ENCODE results near the gene NKPD1. TPM values are rescaled to one million over a fixed set of nuclear protein-coding genes. Genes with fewer than 3 reads are reported as not detected.

Gene NKPD1
- polyA plus RNA-seq, 1 of the 3 experiments (the other 2 are of a cell fraction): 0.12 TPM

- H3K9ac ChIP-seq: no peak overlapping the region
- H3K27me3 ChIP-seq (ENCODE audit: insufficient read depth): no peaks in the 10 kb centered on the region
- TF ChIP-seq, protein P1, sequence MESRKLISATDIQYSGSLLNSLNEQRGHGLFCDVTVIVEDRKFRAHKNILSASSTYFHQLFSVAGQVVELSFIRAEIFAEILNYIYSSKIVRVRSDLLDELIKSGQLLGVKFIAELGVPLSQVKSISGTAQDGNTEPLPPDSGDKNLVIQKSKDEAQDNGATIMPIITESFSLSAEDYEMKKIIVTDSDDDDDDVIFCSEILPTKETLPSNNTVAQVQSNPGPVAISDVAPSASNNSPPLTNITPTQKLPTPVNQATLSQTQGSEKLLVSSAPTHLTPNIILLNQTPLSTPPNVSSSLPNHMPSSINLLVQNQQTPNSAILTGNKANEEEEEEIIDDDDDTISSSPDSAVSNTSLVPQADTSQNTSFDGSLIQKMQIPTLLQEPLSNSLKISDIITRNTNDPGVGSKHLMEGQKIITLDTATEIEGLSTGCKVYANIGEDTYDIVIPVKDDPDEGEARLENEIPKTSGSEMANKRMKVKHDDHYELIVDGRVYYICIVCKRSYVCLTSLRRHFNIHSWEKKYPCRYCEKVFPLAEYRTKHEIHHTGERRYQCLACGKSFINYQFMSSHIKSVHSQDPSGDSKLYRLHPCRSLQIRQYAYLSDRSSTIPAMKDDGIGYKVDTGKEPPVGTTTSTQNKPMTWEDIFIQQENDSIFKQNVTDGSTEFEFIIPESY (IDR thresholded peaks at IDR 0.05; ENCODE audit: borderline replicate concordance, low read depth): no peak
- TF ChIP-seq CHD2 (IDR thresholded peaks at IDR 0.05; ENCODE audit: low read length, partially characterized antibody): no peak
- TF ChIP-seq, protein P2, sequence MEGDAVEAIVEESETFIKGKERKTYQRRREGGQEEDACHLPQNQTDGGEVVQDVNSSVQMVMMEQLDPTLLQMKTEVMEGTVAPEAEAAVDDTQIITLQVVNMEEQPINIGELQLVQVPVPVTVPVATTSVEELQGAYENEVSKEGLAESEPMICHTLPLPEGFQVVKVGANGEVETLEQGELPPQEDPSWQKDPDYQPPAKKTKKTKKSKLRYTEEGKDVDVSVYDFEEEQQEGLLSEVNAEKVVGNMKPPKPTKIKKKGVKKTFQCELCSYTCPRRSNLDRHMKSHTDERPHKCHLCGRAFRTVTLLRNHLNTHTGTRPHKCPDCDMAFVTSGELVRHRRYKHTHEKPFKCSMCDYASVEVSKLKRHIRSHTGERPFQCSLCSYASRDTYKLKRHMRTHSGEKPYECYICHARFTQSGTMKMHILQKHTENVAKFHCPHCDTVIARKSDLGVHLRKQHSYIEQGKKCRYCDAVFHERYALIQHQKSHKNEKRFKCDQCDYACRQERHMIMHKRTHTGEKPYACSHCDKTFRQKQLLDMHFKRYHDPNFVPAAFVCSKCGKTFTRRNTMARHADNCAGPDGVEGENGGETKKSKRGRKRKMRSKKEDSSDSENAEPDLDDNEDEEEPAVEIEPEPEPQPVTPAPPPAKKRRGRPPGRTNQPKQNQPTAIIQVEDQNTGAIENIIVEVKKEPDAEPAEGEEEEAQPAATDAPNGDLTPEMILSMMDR (IDR thresholded peaks at IDR 0.05): no peak
- no peak for TF ChIP-seq GABPA (IDR thresholded peaks at IDR 0.05; ENCODE audit: low read depth)
- no peak for TF ChIP-seq RAD21 (IDR thresholded peaks at IDR 0.05; ENCODE audit: low read length)
- TF ChIP-seq RFX5 (IDR thresholded peaks at IDR 0.05; ENCODE audit: low read length): no peak
- TF ChIP-seq EP300 (IDR thresholded peaks at IDR 0.05; ENCODE audit: borderline replicate concordance in 1 of 2, low read depth in 1 of 2, low read length in 1 of 2): no peak
- TF ChIP-seq TCF12 (IDR thresholded peaks at IDR 0.05): no peak
- TF ChIP-seq RCOR1 (IDR thresholded peaks at IDR 0.05; ENCODE audit: low read length): no peak
- TF ChIP-seq ELF1 (IDR thresholded peaks at IDR 0.05): no peak
- TF ChIP-seq, protein P3, sequence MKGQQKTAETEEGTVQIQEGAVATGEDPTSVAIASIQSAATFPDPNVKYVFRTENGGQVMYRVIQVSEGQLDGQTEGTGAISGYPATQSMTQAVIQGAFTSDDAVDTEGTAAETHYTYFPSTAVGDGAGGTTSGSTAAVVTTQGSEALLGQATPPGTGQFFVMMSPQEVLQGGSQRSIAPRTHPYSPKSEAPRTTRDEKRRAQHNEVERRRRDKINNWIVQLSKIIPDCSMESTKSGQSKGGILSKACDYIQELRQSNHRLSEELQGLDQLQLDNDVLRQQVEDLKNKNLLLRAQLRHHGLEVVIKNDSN (IDR thresholded peaks at IDR 0.05; ENCODE audit: borderline replicate concordance, low read depth): no peak
- no peak for TF ChIP-seq SMC3 (IDR thresholded peaks at IDR 0.05; ENCODE audit: low read depth, low read length)
- no peak overlapping the region for H3K27ac ChIP-seq (ENCODE audit: low read depth in 2 of 2, low read length in 1 of 2)
- peaks cover 0 to 5% of the 10 kb centered on the region in 2 experiments; a peak in 1 of 4 replicates for H3K4me1 ChIP-seq (ENCODE audit: control insufficient read depth in 1 of 2, insufficient read depth in 2 of 2, low read depth in 1 of 2, low read length in 1 of 2)
- no peaks in the 10 kb centered on the region for H3K9me2 ChIP-seq
- no peaks in the 10 kb centered on the region for H3K36me3 ChIP-seq (replicated peaks in 1 of 2; ENCODE audit: control insufficient read depth in 1 of 2, insufficient read depth in 2 of 2, low read length in 1 of 2)
- peaks cover 94% of the 10 kb centered on the region for H4K20me1 ChIP-seq (ENCODE audit: insufficient read depth)
- no peaks in the 10 kb centered on the region for H3K9me3 ChIP-seq
- CTCF ChIA-PET: interaction anchor here (0.7 to 1.6 kb wide), 4 partner anchors 9 to 57 kb away, joined by 3 to 6 read pairs (median 5); no protein-coding TSS in a partner anchor
- POLR2A ChIA-PET: no interaction called here
- 85% methylated on average over 10 of the region's 21 CpGs for WGBS (ENCODE audit: low lambda C conversion rate)
- H3K79me2 ChIP-seq (ENCODE audit: insufficient read depth): peaks cover 91% of the 10 kb centered on the region
- H3K4me3 ChIP-seq (ENCODE audit: low read depth in 2 of 2, low read length in 1 of 2): no peak overlapping the region
- no peak overlapping the region for H2AFZ ChIP-seq (ENCODE audit: low read depth)
- DNase-seq: no peak
- no peak overlapping the region for H3K4me2 ChIP-seq
- H3F3A ChIP-seq (replicated peaks; ENCODE audit: insufficient read depth): no peaks in the 10 kb centered on the region
These were observed 44.8 kb downstream of the NKPD1 start for GRCh38 chr19:45115809-45116615.
